ENCODE measurements around the gene SCGB3A2.

The SCGB3A2 gene

GRCh38 chr5:147904110-147904509 is 25.6 kb downstream of the SCGB3A2 start:
- no peak for DNase-seq (ENCODE audit: low read depth)
- no peak overlapping the region for H3K4me3 ChIP-seq (replicated peaks; ENCODE audit: low read depth, low read length)
- TF ChIP-seq CTCF (IDR thresholded peaks at IDR 0.05; ENCODE audit: low read length, missing control alignments), result no peak

GRCh38 chr5:147906326-147907095 is 28.0 kb downstream of the SCGB3A2 start, which contains the start of gene C5orf46:
C5orf46 (minus strand) TSS chr5:147906538; CDS start chr5:147906501, 37 bp downstream.
- H3K4me3 ChIP-seq (replicated peaks; ENCODE audit: low read depth, low read length), result no peak within 1 kb of the TSS
- TF ChIP-seq CTCF (IDR thresholded peaks at IDR 0.05; ENCODE audit: low read length, missing control alignments), result no peak
- DNase-seq (ENCODE audit: low read depth), result peak; percentile 74

DNA sequence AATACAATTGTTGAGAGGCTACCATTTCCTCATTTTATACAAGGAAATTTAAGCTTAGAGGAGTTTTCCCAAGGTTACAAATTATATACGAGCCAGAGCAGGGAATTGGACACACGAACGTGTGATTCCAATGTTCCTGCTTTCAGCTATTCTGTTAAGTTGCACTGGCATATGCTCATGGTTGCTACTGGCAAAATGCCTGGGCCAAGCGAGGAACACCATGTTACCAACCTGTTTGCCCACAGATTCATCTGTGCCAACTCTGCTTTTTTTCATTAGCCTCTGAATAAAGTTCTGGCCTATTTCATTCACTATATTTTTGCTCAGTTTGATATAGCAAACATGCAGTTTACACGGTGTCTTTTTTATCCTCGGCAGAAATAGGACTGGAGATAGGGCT is 32.9 kb downstream of the SCGB3A2 start:
- TF ChIP-seq CTCF (IDR thresholded peaks at IDR 0.05; ENCODE audit: low read length, missing control alignments), result no peak
- no peak for DNase-seq (ENCODE audit: low read depth)
- H3K4me3 ChIP-seq (replicated peaks; ENCODE audit: low read depth, low read length), result no peak overlapping the region

DNA sequence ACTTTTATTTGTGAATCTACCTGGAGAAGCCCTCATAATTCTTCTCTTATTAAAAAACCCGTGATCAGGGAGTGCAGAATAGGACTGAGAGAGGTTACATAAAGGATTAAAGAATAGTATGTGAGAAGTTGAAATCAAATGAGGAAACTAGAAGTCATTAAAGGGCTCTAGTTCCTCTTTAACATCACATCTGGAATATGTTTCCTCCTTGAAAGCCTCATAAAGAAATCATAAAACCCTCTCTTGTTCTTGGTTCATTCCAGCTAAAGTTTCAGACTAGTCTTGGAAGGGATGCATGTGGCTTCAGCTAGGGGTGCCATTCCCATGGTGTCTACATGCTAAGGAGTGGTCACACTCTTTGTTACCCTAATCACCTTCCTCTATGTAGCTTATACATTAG is 33.5 kb downstream of the SCGB3A2 start:
- no peak for TF ChIP-seq CTCF (IDR thresholded peaks at IDR 0.05; ENCODE audit: low read length, missing control alignments)

DNA sequence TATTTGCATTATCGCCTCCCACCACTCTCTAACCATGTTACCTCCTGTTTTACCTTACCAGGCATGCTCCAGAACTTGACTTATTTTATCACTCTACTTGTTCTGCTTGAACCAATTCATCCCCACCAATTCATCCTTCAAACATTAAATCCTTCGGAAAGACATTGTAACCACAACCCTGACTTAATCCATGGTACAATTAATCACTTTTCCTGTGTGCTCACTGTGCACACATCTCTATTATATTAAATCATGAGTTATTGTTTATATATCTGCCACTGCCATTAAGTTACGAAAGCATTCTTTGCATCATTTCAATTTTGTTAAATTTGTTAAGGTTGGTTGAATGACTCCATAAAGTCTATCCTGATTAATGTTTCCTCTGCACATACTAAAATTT is 35.3 kb downstream of the SCGB3A2 start:
- no peak for TF ChIP-seq CTCF (IDR thresholded peaks at IDR 0.05; ENCODE audit: low read length, missing control alignments)
- no peak overlapping the region for H3K4me3 ChIP-seq (replicated peaks; ENCODE audit: low read depth, low read length)
- DNase-seq (ENCODE audit: low read depth), result no peak

More for the DNA sequence above, 33.5 kb downstream of the SCGB3A2 start:
- DNase-seq (ENCODE audit: low read depth), result no peak
- H3K4me3 ChIP-seq (replicated peaks; ENCODE audit: low read depth, low read length), result no peak overlapping the region

GRCh38 chr5:147918101-147918685 is 39.7 kb downstream of the SCGB3A2 start:
- no peak overlapping the region for H3K4me3 ChIP-seq (replicated peaks; ENCODE audit: low read depth, low read length)
- no peak for TF ChIP-seq CTCF (IDR thresholded peaks at IDR 0.05; ENCODE audit: low read length, missing control alignments)
- DNase-seq (ENCODE audit: low read depth), result no peak

All from fibroblast of pulmonary artery (primary cell).